H1 (cell line): ENCODE data around the gene SNX32. TPM values are rescaled to one million over a fixed set of nuclear protein-coding genes. Genes with fewer than 3 reads are reported as not detected.

Experiments
- EGR1 ChIP-seq: IDR thresholded peaks from 2 replicates; pipeline ENCODE4 v1.6.1; 2011; ENCODE audit warnings: low read depth, low read length, borderline replicate concordance
- EZH2 ChIP-seq: fragments of 200-600 bp; sonication (generic); IDR thresholded peaks from 2 replicates; pipeline ENCODE4 v1.7.1; 2012; ENCODE audit warnings: low read depth, mild to moderate bottlenecking, moderate library complexity, low read length, inconsistent platforms; ENCODE audit not compliant: severe bottlenecking
- MAX ChIP-seq: IDR thresholded peaks from 2 replicates; pipeline ENCODE4 v1.6.1; 2012; ENCODE audit warnings: inconsistent platforms
- POLR2A ChIP-seq, 2 experiments: IDR thresholded peaks; 1 replicate in 1 of 2; 2 replicates in 1 of 2; pipeline ENCODE4 v1.6.1; 2011; ENCODE audit warnings: low read depth in 2 of 2, low read length in 2 of 2, mild to moderate bottlenecking in 2 of 2; ENCODE audit errors: control extremely low read depth in 1 of 2
- RAD21 ChIP-seq, 2 experiments: IDR thresholded peaks in 1 of 2; conservative IDR thresholded peaks in 1 of 2; 2 replicates each; pipeline ENCODE4 v1.6.1; 2011; ENCODE audit warnings: low read depth in 2 of 2, low read length in 2 of 2, improper control_type of control experiment in 1 of 2, inconsistent platforms in 1 of 2, mild to moderate bottlenecking in 1 of 2, moderate library complexity in 1 of 2
- SAP30 ChIP-seq: fragments of 300-600 bp; sonication (generic); IDR thresholded peaks from 2 replicates; pipeline ENCODE4 v1.7.1; 2012; ENCODE audit warnings: low read length, moderate library complexity, mild to moderate bottlenecking, inconsistent platforms; ENCODE audit not compliant: insufficient read depth, insufficient replicate concordance
- SRF ChIP-seq: IDR thresholded peaks from 2 replicates; pipeline ENCODE4 v1.6.1; 2011; ENCODE audit warnings: mild to moderate bottlenecking, low read depth, low read length, moderate library complexity
- ZNF274 ChIP-seq: IDR thresholded peaks from 2 replicates; pipeline ENCODE4 v1.7.0; 2012; ENCODE audit warnings: low read length, borderline replicate concordance; ENCODE audit errors: extremely low read depth
- polyA plus RNA-seq, 7 experiments: library from polyadenylated mRNA; depleted of rRNA in 3 of 7; stranded (reverse) in 5 of 7; unstranded in 2 of 7; fragments of >200 nt in 5 of 7; fragments of 200-250 nt in 2 of 7; gene quantifications; 1 replicate in 5 of 7; 2 replicates in 1 of 7; 4 replicates in 1 of 7; pipeline versions ENCODE4 v1.2.1 to v1.2.3, GENCODE V29; 2011 to 2013; ENCODE audit warnings: missing spikeins in 2 of 7, mixed read lengths in 2 of 7
- total RNA-seq: library from RNA; stranded (reverse); fragmentation: NEBNext Ultra II Directional; extraction: Animal tissue kit (Norgen Biotek cat#: 25700); gene quantifications from 2 replicates; pipeline ENCODE4 v1.2.1, GENCODE V29; 2021

The SNX32 gene
- total and polyA plus RNA-seq, 2 of the 8 experiments (the other 6 are each of a cell fraction or from before 2014, with no cell fraction given): 0.76 to 2.2 TPM

GRCh38 chr11:65822776-65823528 is 10.8 kb upstream of the SNX32 start (continued):
- no peak for TF ChIP-seq ZNF274
- TF ChIP-seq POLR2A (IDR thresholded peaks at IDR 0.05; ENCODE audit: control extremely low read depth in 1 of 2, low read depth in 2 of 2, low read length in 2 of 2): no peak
- TF ChIP-seq SAP30: no peak
- TF ChIP-seq RAD21 (IDR thresholded peaks at IDR 0.05 in 1 of 2, conservative IDR thresholded peaks at IDR 0.05 in 1 of 2; ENCODE audit: low read depth in 2 of 2, low read length in 2 of 2): no peak
- TF ChIP-seq EGR1: no peak
- no peak for TF ChIP-seq SRF
- TF ChIP-seq MAX: no peak
- no peak for TF ChIP-seq EZH2
